T-helper 1 cell (primary cell): ENCODE measurements around the gene DNMT3A.

Experiments
- DNase-seq, 5 donors: peaks; one replicate each; pipeline ENCODE4 v3.0.0-alpha.2; 2012 to 2020

The DNMT3A gene

GRCh38 chr2:25197336-25198208 is 144.2 kb downstream of the DNMT3A start:
- no peak for DNase-seq

DNA sequence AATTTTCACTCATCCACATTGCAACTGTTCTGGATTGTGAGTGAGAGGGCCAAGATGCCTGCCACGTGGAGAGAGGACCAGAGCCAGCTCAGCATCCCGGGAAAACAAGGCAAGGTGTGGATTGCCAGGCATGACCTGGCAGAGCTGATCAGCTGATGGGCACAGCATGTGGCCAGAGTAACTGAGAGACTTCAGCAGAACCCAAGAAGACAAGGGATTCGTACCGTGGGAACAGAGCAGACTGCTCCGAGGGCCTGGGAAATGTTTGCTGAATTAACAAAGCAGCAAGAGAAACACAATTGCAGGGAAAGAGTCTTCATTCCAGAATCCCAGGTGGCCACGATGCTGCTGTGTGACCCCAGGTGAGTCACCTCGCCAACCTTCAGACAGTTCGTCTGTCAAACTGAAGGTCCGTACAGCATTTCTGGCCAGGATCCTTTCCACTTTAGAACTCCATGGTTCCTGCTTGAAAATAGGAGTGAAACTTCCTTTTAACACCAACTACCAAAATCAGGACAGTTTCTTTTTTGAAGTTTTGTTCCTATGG is 147.1 kb downstream of the DNMT3A start:
- no peak for DNase-seq

DNA sequence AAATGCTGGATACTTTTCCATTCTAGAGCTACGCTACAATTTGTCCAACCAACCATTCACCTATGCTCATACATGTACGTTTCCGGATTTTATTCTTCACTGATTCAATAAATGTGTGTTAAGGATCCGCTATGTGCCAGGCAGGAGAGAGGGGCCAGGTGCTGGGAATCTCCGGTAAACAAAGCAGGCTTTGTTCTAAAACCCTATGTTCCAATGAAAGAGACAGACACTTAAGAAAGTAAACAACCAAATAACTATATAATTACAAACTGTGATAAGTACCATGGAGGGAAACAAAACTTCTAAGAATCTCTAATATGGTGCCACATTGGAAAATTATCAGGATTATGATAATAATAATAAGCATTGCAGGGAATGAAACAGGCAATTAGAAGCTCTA is 151.2 kb downstream of the DNMT3A start:
- no peak for DNase-seq

DNA sequence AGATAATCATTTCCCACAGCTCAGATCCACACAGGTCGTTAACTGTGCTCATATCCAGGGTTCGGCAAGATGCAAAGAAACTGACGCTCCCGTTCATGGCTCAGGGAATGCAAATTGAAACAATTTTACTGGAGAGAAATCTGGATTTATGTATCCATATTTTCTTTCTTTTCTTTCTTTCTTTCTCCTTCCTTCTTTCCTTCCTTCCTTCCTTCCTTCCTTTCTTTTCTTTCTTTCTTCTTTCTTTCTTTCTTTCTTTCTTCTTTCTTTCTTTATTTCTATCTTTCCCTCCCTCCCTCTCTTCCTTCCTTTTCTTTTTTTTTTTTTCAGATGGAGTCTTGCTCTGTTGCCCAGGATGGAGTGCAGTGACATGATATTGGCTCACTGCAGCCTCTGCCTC is 153.3 kb downstream of the DNMT3A start:
- DNase-seq: no peak

GRCh38 chr2:25187729-25188350 is 153.9 kb downstream of the DNMT3A start:
- DNase-seq: no peak

DNA sequence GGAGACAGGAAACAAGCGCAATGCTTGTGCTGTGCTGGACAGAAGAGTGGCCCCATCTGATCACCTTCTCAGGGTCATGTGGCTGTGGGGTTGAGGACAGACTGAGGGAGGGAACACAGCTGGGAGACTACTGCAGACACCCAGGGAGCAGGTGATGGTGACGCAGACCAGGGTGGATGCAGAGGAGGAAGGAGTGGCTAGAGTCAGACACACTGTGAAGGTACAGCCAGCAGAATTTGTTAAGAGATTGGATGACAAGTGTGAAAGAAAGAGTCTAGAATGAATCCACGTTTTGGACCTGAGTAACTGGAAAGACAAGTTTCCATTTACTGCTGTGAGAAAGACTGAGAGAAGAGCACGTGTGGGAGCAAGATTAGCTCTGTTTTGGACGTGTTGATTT is 157.5 kb downstream of the DNMT3A start:
- DNase-seq: no peak

DNA sequence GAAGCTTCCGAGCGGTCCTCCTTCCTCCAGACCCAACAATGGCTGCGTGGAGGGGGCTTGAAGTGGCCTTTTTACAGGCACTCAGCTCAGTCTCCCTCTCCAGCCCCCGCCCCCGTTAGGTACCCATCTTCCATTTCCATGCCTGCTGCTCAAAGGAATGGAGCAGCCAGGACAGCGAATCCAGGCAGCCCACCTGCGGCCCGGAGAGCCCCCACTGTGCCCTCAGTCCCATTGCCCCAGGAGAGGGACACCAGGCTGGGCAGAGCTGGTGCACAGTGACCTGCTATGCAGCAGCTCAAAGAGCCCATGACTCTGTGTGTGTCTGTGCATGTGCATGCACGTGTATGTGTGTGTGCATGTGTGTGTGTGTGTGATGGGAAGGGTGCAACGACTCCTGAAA is 162.7 kb downstream of the DNMT3A start:
- no peak for DNase-seq
